Activated T-helper 1 cell treated with anti-CD3 and anti-CD28 coated beads, Interleukin-2, amount 50 U/mL, for 16 hours (primary cell): ENCODE data around the gene UBL5.

Experiments used
- DNase-seq, 2 donors: peaks; one replicate each; pipeline ENCODE4 v3.0.0-alpha.2; 2020; ENCODE audit warnings: low read depth in 1 of 2, low spot score in 1 of 2

UBL5 gene

DNA sequence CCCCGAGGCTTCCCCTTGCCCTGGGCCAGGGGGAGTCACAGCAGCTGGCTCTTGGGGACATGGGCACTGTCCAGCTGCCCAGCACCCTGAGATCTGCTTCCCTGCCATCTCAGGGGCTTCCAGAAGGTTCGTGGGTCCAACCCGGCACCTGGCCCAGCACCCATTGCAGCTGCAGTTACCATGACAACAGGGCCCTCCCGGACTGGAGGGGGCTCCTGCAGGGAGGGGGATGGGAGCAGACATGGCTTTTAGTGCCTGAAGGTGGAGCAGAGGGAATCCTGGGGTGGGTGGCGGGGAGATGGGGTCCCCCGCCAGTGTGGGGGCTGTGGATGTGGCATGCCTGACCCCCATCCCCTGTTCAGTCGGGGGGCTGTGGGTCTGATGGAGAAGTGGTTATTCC is 22.1 kb downstream of the UBL5 start:
- DNase-seq, result no peak

DNA sequence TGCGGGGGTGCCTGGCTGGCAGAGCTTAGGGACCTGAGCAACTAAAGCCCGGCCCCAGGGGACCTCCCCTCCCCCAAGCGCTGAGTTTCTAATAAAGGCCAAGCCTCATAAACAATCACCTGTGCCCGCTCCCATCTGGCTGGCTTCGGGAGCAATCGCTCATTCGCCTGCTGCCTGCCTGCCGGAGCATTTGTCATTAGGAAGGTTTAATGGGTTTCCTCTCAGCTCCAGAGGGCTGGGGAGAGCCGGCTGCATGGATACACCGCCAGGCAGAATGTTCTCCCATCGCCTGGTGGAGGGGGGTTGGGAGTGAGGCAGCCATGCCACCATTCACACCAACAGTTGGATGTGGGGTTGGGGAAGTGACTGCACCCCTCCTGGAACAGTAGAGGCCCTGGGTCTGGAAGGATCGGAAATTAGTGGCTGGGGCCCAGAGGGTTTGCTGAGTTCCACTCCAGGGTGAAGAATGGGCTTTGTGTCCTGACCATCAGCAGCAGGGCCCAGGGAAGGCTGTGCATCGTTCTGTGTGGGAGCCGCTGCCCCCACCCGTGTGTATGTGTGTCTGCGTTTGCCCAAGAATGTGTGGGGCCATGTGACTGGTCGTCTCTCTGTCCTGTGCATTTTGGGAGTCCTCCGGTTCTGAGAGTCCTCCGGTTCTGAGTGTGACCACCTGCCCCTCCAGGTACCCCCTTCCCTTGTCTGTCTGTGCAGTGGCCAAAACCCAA is 22.7 kb downstream of the UBL5 start:
- no peak for DNase-seq

DNA sequence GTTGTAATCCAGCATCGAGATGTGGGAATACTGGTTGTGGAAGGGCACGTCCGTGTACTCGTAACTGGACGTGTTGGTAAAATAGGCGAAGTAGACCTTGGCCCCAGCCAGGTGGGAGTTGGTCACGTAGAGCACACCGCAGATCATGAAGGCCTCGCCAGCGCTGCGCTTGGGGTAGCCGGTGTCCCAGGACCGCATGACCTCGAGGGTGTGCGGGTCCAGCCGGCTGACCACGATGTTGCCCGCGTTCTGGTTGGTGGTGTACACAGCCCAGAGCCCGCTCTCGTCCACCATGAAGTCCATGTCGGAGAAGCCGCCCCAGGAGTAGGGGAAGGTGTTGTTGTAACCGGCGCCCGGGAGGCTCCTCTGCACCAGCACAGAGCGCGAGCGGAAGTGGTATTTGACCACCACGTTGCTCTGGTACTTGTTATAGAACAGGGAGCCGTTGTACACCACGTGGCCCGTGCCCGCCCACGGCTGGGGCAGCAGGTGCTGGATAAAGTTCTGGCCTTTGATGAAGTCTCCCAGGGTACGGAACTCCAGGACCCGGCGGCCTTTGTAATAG is 26.6 kb downstream of the UBL5 start:
- no peak for DNase-seq

DNA sequence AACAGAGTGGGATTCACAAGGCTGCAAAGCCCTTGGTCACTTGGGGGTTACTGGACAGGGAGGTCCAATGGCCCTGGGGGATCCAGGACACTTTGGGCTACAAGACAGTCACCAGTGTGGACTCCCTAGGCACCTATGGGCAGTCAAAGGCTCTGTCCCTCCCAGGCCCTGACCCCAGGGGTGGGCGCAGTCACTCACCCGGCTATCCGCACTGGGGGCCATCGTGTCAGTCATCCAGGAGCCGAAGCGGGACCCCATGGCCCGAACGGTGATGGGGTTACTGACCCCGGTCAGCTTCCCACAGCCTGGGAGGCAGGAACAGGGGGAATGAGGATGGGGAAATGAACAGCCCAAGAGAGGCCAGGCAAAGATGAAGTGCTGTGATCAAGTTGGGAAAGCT is 28.9 kb downstream of the UBL5 start:
- DNase-seq, result no peak

DNA sequence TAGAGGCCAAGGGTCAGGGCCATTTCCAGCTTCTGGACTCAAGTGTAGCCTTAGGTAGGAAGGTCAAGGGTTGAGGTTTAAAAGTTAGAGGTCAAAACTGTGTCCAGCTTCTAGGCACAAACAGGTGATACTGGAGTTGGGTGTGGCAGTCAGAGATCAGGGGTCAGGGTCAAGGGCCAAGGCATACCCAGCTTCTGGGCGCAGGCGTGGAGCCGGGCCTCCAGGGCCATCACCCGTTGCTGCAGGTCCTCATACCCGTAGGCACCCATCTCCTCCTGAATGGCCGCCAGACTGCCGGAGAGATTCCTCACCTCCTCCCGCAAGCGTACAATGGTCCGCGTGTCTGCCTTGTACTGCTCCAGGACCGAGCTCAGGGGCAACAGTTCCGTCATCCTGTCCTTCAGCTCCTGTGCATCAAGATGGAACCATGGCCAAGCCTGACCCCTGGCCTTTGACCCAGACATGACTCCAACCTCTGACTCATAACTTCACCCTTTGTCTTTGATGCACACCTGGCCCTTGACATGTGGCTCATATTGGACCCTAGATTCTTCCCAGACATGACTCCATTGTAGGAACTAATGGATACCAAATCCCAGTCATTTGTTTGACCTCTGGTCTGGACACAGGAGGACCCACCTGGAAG is 29.5 kb downstream of the UBL5 start:
- DNase-seq, result no peak

DNA sequence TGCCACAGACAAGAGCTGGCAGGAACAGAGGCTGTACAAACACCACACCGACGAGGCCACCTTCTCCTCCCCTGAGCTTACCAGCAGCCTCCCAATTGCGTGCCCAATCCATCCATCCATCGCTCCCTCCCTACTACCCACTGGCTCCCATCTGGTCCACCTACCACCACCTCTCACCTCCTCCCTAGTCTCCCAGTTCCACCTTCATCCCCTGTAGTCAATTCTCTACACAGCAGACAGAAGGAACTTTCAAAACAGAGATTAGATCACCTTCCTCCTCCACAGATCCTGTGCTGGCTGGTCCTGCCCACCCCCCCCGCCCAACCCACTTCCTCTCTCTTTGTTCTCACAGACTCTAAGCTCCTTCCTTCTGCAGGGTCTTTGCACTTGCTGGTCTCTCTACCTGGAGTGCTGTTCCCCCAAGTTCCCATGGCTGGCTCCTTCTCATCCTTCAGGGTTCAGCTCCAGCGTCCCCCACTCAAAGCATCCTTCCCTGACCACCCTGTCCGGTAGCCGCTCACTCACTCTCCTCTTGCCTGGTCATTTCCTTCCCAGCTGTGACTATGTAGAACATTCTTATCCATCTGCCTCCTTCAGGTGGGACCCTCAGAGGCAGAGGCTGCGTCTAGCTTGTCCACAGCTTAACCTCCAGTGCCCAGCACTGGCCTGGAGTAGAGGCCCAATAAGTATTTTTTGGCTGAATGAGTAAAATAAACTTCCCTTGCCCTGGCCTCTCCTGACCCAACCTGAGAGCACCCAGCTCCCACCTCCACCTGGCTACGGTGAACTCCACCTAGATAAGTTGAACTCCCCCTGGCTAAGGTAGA is 30.4 kb downstream of the UBL5 start:
- DNase-seq, result no peak

DNA sequence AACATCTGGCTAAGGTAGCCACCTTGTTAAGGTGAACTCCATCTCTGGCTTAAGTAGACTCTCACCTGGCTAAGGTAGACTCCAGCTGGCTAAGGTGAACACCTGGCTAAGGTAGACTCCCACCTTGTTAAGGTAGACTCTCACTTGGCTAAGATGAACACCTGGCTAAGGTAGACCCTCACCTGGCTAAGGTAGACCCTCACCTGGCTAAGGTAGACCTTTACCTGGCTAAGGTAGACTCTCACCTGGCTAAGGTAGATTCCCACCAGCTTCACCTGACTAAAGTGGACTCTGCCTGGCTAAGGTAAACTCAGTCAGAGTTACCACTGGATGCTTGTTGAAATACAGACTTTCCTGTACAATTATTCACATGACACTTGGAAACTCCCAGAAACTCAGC is 31.0 kb downstream of the UBL5 start:
- DNase-seq, result no peak

DNA sequence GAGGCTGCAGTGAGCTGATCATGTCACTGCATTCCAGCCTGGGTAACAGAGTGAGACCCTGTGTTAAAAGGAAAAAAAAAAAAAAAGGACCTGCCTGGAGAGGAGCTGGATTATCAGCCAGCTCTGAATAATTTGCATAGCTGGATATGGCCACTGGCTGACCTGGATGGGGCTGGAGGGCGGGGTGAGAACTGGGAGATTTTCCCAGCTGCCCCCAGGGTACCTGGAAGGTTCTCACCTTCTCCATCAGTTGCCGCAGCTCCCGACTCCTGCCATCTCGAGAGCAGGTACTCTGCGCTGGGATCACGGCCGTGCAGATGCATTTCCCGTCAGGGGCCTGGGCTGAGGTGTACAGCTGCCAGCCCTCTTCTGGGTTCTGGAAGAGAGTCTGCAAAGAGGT is 32.7 kb downstream of the UBL5 start:
- no peak for DNase-seq

DNA sequence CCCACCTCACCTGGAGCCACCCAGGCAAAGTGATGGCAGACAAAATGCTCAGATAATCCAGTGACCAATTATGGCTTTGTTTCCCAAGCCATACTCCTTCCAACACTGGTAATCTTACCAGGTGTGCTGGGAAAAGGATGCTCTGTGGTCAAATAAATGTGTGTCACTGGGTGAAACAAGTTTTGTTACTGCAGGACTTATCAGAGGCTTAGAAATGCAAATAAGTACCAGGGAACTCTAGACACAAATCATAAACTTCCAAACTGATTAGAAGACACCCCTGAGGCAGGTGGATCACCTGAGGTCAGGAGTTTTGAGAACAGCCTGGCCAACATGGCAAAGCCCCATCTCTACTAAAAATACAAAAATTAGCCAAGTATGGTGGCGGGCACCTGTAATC is 33.8 kb downstream of the UBL5 start:
- DNase-seq, result no peak

DNA sequence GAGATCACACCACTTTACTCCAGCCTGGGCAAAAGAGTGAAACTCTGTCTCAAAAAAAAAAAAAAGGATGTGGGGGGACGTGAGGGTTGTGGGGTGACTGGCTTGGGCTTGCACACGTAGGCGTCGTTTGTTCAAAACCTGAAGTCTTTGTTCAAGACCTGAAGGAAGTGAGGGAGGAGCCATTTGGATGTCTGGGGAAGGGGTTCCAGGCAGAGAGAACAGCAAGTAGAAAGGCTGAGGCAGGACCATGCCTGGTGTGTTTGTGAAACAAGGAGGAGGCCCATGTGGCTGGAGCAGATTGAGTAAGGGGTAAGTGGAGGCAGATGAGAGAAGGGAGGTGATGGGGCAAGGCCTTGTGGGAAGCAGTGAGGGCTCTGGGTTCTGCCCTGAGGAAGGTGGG is 35.2 kb downstream of the UBL5 start:
- no peak for DNase-seq

DNA sequence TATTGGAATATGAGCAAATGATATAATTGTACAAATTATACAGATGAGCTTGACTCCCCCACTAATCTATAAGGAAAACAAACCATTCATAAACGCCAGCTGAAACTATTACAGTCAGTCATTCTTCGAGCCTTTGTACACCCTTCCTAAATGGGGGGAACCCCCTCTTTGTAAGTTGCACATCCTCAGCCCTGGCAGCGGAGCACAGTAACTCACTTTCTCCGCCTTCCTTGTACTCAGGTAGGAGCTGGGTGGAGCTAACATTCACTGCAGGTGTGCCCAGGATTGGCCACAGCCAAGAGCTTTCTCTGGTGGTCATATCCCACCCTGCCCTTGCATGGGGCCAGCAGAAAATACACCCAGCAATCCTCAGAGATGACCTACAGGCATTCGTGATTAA is 36.0 kb downstream of the UBL5 start:
- no peak for DNase-seq

DNA sequence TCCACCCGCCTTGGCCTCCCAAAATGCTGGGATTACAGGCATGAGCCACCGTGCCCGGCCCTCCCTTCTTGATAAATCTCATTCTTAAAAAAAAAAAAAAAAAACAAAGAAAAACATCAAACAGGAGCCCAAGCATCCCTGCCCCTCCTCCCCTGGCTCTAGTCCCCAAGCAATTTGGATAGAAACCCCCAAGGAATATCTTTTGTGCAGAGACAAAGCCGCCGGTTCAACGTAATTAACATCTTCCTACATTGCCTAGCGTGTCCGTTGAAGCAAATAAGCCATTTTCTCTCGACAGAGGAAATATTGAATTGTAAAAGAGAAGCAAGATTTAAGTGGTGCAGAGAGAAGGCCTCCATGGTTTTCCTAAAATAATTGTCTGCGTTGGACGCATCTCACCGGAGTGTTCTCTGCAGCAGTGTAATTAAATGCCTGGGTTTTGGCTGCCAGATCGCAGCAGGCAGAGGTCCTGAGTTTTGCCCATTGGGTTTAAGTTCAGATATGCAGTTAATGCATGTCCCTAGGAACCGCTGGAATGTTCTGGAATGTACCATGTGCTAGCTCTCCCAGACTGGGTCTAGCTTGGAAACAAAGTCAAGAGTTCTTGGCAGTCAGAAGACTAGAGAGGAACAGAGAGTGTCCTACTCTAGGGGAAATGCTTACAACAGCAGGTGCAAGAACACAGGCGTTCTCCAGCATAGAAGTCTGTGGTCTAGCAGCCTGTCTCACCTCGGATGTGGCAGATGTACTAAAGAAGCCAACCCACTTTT is 38.2 kb downstream of the UBL5 start:
- DNase-seq, result no peak

DNA sequence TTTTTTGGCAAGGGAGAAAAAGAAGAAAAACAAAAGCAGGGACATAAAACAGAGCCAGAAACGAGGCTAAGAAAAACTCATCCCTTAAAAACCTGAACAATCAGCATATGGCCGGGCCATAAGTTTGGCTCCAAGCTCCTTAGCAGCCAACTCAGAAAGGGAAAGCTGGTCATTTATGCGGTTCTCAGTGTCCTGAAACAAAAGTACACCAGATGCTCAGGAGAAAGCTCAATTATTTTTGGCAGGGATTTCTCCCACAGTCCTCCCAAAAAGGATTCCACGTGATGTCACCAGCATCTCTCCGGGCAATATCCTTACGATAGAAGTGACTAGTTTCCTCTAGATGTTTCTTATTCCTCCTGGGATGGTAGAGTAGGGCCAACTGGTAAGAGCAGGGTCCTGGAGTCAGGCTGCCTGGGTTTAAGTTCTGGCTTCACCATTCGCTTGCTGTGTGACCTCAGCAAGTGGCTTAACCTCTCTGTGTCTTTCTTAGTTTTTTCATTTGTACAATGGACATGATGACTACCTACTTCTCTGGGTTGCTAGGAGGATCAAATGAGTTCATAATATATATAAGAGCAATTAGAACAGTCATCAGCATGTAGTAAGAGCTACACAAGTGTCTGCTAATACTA is 41.4 kb downstream of the UBL5 start:
- no peak for DNase-seq

DNA sequence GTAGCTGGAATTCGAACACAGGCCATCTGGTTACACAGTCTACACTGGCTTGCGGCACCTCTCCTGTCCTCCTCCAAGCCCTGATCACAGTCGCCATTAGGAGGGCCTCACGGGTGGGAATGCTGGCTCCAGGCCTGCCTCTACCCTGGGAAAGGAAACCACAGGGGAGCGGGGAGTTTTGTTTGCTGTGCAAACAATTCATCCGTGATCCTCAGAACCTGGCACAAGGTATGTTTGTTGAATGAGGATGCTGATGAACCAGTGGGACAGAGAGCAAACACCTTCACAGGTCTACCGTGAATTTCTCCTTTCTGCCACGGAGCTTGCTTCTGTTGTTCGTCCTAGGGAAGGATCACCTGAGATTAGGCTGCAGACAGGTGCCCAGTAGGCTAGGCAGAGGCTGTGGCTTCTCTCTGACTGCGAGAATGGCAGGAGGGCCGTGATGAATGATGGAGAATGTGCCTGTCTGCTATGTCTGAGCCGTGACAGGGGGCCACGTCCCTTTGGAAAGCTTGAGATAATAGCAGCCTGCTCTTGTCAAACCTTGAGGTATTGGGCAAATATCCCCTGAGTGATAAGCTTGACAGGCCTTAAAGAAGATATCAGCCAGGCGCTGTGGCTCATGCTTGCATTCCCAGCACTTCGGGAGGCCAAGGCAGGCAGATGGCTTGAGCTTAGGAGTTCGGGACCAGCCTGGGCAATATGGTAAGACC is 44.1 kb downstream of the UBL5 start:
- DNase-seq, result no peak

DNA sequence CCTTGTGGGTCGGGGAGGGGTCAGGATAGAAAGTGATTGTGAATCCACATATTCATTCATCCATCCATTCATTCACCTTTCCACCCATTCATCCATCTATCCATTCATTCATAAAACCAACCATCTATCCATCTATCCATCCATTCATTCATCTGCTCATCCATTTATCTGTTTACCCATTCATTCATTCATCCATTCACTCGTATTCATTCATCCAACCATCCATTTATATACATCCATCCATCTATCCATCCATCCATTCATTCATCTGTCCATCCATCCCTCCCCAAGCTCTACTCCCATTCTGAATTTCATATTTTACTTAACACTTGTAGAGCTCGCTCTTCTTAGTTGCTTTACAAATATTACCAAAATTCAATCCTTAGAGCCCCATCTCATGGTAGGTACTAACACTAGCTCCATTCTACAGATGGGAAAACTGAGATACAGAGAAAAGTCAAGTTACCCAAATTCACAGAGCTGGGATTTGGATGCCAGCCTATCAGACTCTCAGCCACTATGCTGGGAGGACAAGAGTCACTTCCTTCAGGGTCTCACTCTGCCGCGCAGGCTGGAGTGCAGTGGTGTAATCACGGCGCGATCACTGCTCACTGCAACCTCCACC is 45.0 kb downstream of the UBL5 start:
- no peak for DNase-seq

DNA sequence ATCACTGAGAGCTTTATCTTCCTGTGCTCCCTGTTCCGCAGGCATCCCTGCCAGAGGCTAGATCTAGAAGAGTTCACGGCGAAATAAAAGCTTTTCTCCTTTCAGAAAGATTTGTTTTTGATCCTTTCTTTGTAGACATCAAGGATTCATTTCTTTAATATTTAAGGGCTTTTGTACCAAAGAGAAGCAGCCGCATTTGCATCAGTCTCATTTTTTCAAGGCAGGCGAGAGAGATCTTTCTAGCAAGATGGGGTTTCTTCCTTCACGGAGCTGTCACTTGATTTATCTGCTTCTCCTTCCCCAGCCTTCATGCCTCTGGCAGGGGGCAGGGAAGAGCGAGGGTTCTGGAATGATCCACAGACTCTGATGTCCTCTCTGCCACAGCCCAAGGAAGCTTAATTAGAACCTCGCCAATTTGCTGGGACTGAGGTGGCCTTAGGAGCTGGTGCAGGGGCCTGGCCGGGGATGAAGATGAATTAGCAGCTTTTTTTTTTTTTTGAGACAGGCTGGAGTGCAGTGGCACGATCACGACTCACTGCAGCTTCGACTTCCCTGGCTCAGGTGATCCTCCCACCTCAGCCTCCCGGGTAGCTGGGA is 47.4 kb downstream of the UBL5 start:
- no peak for DNase-seq

DNA sequence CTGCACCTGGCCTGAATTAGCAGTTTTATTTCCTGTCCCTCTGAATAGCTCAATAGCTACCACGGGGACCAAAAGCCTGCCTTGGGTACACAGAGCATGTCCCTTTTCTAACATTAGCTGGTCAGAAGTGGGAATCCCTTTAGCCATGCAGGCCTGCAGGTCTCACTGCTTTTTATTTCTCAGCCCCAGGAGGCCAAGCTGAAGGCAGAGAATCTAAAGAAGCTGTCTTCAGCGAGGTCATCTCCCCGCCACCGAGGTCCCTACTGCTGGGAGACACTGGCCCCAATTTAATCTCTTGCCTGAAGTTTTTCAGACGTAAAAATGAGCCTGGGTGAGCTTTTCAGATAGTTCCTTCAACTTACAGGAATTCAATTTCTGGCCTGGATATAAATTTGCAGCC is 48.1 kb downstream of the UBL5 start:
- no peak for DNase-seq

DNA sequence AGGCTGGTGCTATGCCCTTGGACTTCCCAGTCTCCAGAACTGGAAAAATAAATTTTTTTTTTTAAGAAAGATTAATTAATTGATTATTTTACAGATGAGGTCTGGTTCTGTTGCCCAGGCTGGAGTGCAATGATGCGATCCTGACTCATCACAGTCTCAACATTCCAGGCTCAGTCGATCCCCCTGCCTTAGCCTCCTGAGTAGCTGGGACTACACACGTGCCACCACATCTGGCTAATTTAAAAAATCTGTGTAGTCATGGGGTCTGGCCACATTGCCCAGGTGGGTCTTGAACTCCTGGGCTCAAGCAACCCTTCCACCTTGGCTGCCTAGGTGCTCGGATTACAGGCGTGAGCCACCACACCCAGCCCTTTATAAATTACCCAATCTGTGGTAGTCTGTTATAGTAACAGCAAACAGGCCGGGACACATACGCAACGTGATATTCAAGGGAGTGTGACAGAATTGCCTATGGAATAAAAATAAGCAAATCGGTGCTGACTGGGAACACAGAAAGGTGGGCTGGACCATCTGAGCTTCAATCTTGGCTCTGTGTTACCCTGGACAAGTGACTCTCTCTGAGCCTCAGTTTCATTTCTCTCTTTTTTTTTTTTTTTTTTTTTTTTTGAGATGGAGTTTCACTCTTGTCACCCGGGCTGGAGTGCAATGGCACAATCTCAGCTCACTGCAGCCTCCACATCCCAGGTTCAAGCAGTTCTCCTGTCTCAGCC is 50.2 kb downstream of the UBL5 start:
- no peak for DNase-seq
